Endothelial cell of umbilical vein (primary cell): ENCODE measurements around the gene LDAF1. TPM values are rescaled to one million over a fixed set of nuclear protein-coding genes. Genes with fewer than 3 reads are reported as not detected.

Experiments used
- BruUV-seq: library from RNA; stranded (reverse); fragments of 400-500 nt; replicated peaks from 2 replicates; lab custom pipeline; 2021; lab: Mats Ljungman, UMichigan
- CTCF ChIA-PET: fragments of 300-600, 350-600 bp; sonication (Branson Sonifier 250); formaldehyde crosslinking; loops from one replicate; lab custom pipeline; 2021; ENCODE audit warnings: antibody characterized with exemption, inconsistent platforms; lab: Charles Lee
- POLR2A ChIA-PET: fragments of 300-600, 350-600 bp; sonication (Branson Sonifier 250); formaldehyde crosslinking; loops from one replicate; lab custom pipeline; 2021; ENCODE audit warnings: antibody characterized with exemption, inconsistent platforms; lab: Charles Lee
- DNase-seq: peaks from one replicate; pipeline ENCODE4 v3.0.0-alpha.2; 2011; ENCODE audit warnings: low read depth, low spot score
- FAIRE-seq: peaks from 2 replicates; lab custom pipeline; 2011; peaks lifted over from hg19 to GRCh38; lab: Jason Lieb, UNC
- H2AFZ ChIP-seq: 2 replicates; pipeline ENCODE4 v1.6.0; 2012; ENCODE audit warnings: low read depth, low read length, control low read depth, inconsistent platforms
- H3K27ac ChIP-seq: 2 replicates; pipeline ENCODE4 v1.5.1; 2011; ENCODE audit warnings: low read depth, mild to moderate bottlenecking, control low read depth, low read length, moderate library complexity; ENCODE audit not compliant: insufficient read depth
- H3K27me3 ChIP-seq, 2 experiments: 2 replicates each; pipeline versions ENCODE4 v1.6.0 to v1.6.1; 2011; ENCODE audit warnings: low read length in 2 of 2, mixed read lengths in 1 of 2; ENCODE audit not compliant: control insufficient read depth in 2 of 2, insufficient read depth in 2 of 2
- H3K36me3 ChIP-seq, 2 experiments: 2 replicates in 1 of 2; 3 replicates in 1 of 2; pipeline ENCODE4 v1.5.1; 2011; ENCODE audit warnings: low read length in 2 of 2, mild to moderate bottlenecking in 1 of 2, moderate library complexity in 1 of 2; ENCODE audit not compliant: control insufficient read depth in 2 of 2, insufficient read depth in 2 of 2; ENCODE audit errors: extremely low read depth in 1 of 2
- H3K4me1 ChIP-seq: 3 replicates; pipeline ENCODE4 v1.5.1; 2011; ENCODE audit warnings: mild to moderate bottlenecking, low read length; ENCODE audit not compliant: control insufficient read depth, insufficient read depth; ENCODE audit errors: extremely low read depth
- H3K4me2 ChIP-seq: 2 replicates; pipeline ENCODE4 v1.6.1; 2011; ENCODE audit warnings: low read length, control low read depth, mixed read lengths; ENCODE audit not compliant: insufficient read depth
- H3K4me3 ChIP-seq, 3 experiments: fragments of 200-600 bp in 1 of 3; sonication (generic), shearing (Covaris generic) in 1 of 3; replicated peaks in 1 of 3; 2 replicates each; pipeline ENCODE4 v1.5.1; 2011 to 2016; ENCODE audit warnings: control low read depth in 3 of 3, low read length in 3 of 3, mild to moderate bottlenecking in 2 of 3, inconsistent platforms in 1 of 3, low read depth in 1 of 3, moderate library complexity in 1 of 3; ENCODE audit not compliant: insufficient read depth in 1 of 3
- H3K79me2 ChIP-seq: 2 replicates; pipeline ENCODE4 v1.6.0; 2012; ENCODE audit warnings: low read length, inconsistent platforms; ENCODE audit not compliant: control insufficient read depth, insufficient read depth
- H3K9ac ChIP-seq: replicated peaks from 2 replicates; pipeline ENCODE3; 2011; ENCODE audit warnings: low read length, control low read depth; ENCODE audit not compliant: insufficient read depth; ENCODE audit errors: extremely low read depth
- H3K9me1 ChIP-seq: replicated peaks from 3 replicates; pipeline ENCODE4 v1.6.0; 2011; ENCODE audit warnings: mild to moderate bottlenecking, low read length; ENCODE audit not compliant: control insufficient read depth, insufficient read depth; ENCODE audit errors: extremely low read depth
- H3K9me3 ChIP-seq: replicated peaks from 2 replicates; pipeline ENCODE4 v1.5.1; 2012; ENCODE audit warnings: low read length, inconsistent platforms; ENCODE audit not compliant: control insufficient read depth, insufficient read depth
- H4K20me1 ChIP-seq: replicated peaks from 2 replicates; pipeline ENCODE3; 2011; ENCODE audit warnings: mild to moderate bottlenecking, low read length; ENCODE audit not compliant: control insufficient read depth, insufficient read depth; ENCODE audit errors: extremely low read depth
- CTCF ChIP-seq, 2 donors: IDR thresholded peaks; 1 replicate in 1 of 2; 2 replicates in 1 of 2; pipeline ENCODE4 v1.5.1; 2011; ENCODE audit warnings: low read length in 2 of 2, mild to moderate bottlenecking in 2 of 2, moderate library complexity in 2 of 2, control low read depth in 1 of 2, inconsistent platforms in 1 of 2, low read depth in 1 of 2; ENCODE audit not compliant: insufficient read depth in 1 of 2; ENCODE audit errors: extremely low read depth in 1 of 2
- EZH2 ChIP-seq: IDR thresholded peaks from 2 replicates; pipeline ENCODE4 v1.6.1; 2012; ENCODE audit warnings: borderline replicate concordance, low read depth, mild to moderate bottlenecking, moderate library complexity, low read length, inconsistent platforms; ENCODE audit not compliant: severe bottlenecking
- FOS ChIP-seq: IDR thresholded peaks from 2 replicates; pipeline ENCODE4 v1.6.1; 2011; ENCODE audit warnings: mild to moderate bottlenecking, low read length, moderate library complexity, borderline replicate concordance; ENCODE audit not compliant: insufficient read depth
- GATA2 ChIP-seq: IDR thresholded peaks from 2 replicates; pipeline ENCODE4 v1.7.0; 2011; ENCODE audit warnings: low read depth, mild to moderate bottlenecking, moderate library complexity, mixed read lengths, low read length; ENCODE audit not compliant: insufficient read length, insufficient read depth
- JUN ChIP-seq: IDR thresholded peaks from 2 replicates; pipeline ENCODE4 v1.6.1; 2011; ENCODE audit warnings: borderline replicate concordance, low read depth; ENCODE audit not compliant: insufficient read length, insufficient read depth
- MAX ChIP-seq: IDR thresholded peaks from 2 replicates; pipeline ENCODE4 v1.6.1; 2011; ENCODE audit not compliant: insufficient read depth, insufficient read length
- MYC ChIP-seq: IDR thresholded peaks from one replicate; pipeline ENCODE4 v1.6.1; 2011; ENCODE audit warnings: mild to moderate bottlenecking, low read depth, low read length
- POLR2A ChIP-seq: IDR thresholded peaks from 2 replicates; pipeline ENCODE4 v1.6.1; 2012; ENCODE audit warnings: low read depth, mild to moderate bottlenecking, control low read depth, low read length
- POLR2AphosphoS5 ChIP-seq: IDR thresholded peaks from 2 replicates; pipeline ENCODE4 v1.6.1; 2012; ENCODE audit warnings: low read depth, mild to moderate bottlenecking, control low read depth, low read length, moderate library complexity; ENCODE audit not compliant: insufficient read depth
- dilution Hi-C: fragments of 300-500 bp; cut with MboI; formaldehyde crosslinking; loops from one replicate; pipeline ENCODE4 v1.15.0; 2019; ENCODE audit warnings: low sequenced_read_pairs; ENCODE audit not compliant: extremely low pct_ligation_motif_present
- intact Hi-C: fragments of 100-400 bp; cut with micrococcal nuclease; formaldehyde crosslinking; loops from one replicate; pipeline ENCODE4 v1.10.0; 2022
- polyA plus RNA-seq, 4 experiments: library from polyadenylated mRNA; depleted of rRNA in 3 of 4; stranded (reverse) in 3 of 4; unstranded in 1 of 4; fragments of >200 nt; gene quantifications; 2 replicates each; pipeline versions ENCODE4 v1.2.1 to v1.2.3, GENCODE V29; 2011 to 2012; ENCODE audit warnings: missing spikeins in 1 of 4
- total RNA-seq: library from RNA; stranded (reverse); gene quantifications from 2 replicates; pipeline ENCODE4 v1.2.3, GENCODE V29; 2021

LDAF1 gene
- total and polyA plus RNA-seq, 2 donors (not counting 3 experiments of a cell fraction or from before 2014, with no cell fraction given): 20.4 to 37.5 TPM

GRCh38 chr16:21190013-21190412, 31.5 kb downstream of the LDAF1 start:
- Histone ChIP-seq H3K27ac (no peak overlapping the region), H3K4me3 (no peak overlapping the region), H3K4me2 (no peak overlapping the region), H4K20me1 (no peaks in the 10 kb centered on the region), H2AFZ (no peak overlapping the region), H3K79me2 (no peaks in the 10 kb centered on the region), H3K36me3 (no peaks in the 10 kb centered on the region), H3K4me1 (peaks cover 11% of the 10 kb centered on the region), H3K27me3 (peaks cover 10 to 11% of the 10 kb centered on the region in 2 experiments), H3K9me3 (no peaks in the 10 kb centered on the region), H3K9ac (no peak overlapping the region), H3K9me1 (no peaks in the 10 kb centered on the region)
- FAIRE-seq (no peak), DNase-seq (no peak)
- ChIA-PET CTCF (interaction anchor here (1.6 to 5.8 kb wide), 7 partner anchors 10 to 1131 kb away, joined by 6 to 132 read pairs (median 14); partner anchors contain the start of genes CRYM and LDAF1), POLR2A (no interaction called here)
- intact Hi-C loops: no loop called here
- dilution Hi-C loops: no loop called here
- no TSS peak for BruUV-seq
- TF ChIP-seq EZH2 (no peak), POLR2AphosphoS5 (no peak)

GRCh38 chr16:21190599-21190998, 32.1 kb downstream of the LDAF1 start:
- intact Hi-C loops (no loop called here), dilution Hi-C loops (no loop called here)
- Histone ChIP-seq H3K79me2 (no peaks in the 10 kb centered on the region), H2AFZ (no peak overlapping the region), H3K4me2 (no peak overlapping the region), H3K4me3 (no peak overlapping the region), H3K9ac (no peak overlapping the region), H3K4me1 (peaks cover 11% of the 10 kb centered on the region), H3K27me3 (peaks cover 10 to 12% of the 10 kb centered on the region in 2 experiments), H3K9me1 (no peaks in the 10 kb centered on the region), H4K20me1 (no peaks in the 10 kb centered on the region), H3K36me3 (no peaks in the 10 kb centered on the region), H3K9me3 (no peaks in the 10 kb centered on the region), H3K27ac (no peak overlapping the region)
- FAIRE-seq: no peak
- ChIA-PET CTCF (interaction anchor here (5.8 kb wide), 1 partner anchor 111 kb away, joined by 132 read pairs; no protein-coding TSS in a partner anchor), POLR2A (no interaction called here)
- TF ChIP-seq GATA2: no peak
- TF ChIP-seq JUN: no peak
- no peak for TF ChIP-seq EZH2
- no peak for TF ChIP-seq FOS
- TF ChIP-seq POLR2AphosphoS5: no peak
- TF ChIP-seq MYC: no peak
- no peak for TF ChIP-seq CTCF (IDR thresholded peaks at IDR 0.05; ENCODE audit: extremely low read depth in 1 of 2, insufficient read depth in 1 of 2, low read depth in 1 of 2, low read length in 2 of 2)
- TF ChIP-seq POLR2A: no peak
- TF ChIP-seq MAX: no peak
- DNase-seq: no peak
- no TSS peak for BruUV-seq
